Vagina (tissue), 2 donors: ENCODE data around the gene LAIR1.

Source experiments
- CTCF ChIP-seq, 3 experiments: fragments of 450-650 bp in 2 of 3; fragments of 200-600 bp in 1 of 3; sonication (generic) in 1 of 3; IDR thresholded peaks; one replicate each; pipeline ENCODE4 v1.5.1; 2017 to 2019; ENCODE audit warnings: antibody characterized with exemption in 3 of 3, mild to moderate bottlenecking in 2 of 3, moderate library complexity in 2 of 3
- POLR2AphosphoS5 ChIP-seq, 2 donors: sonication (generic); formaldehyde crosslinking; IDR thresholded peaks; one replicate each; pipeline ENCODE4 v1.9.0; 2017; ENCODE audit warnings: antibody characterized with exemption in 2 of 2, mild to moderate bottlenecking in 2 of 2, low read depth in 1 of 2; ENCODE audit not compliant: insufficient read depth in 1 of 2

GRCh38 chr19:54336893-54337857 lies 27.6 kb downstream of the LAIR1 start:
- TF ChIP-seq CTCF (IDR thresholded peaks at IDR 0.05), result no peak
- no peak for TF ChIP-seq POLR2AphosphoS5 (IDR thresholded peaks at IDR 0.05; ENCODE audit: insufficient read depth in 1 of 2, low read depth in 1 of 2)
